ENCODE data around the gene MAP6D1.
"Not testable (repeated sequence)": the region's sequence is repeated elsewhere in the genome, so short reads cannot be mapped to it uniquely, and the experiment has no call there.

Gene MAP6D1

DNA sequence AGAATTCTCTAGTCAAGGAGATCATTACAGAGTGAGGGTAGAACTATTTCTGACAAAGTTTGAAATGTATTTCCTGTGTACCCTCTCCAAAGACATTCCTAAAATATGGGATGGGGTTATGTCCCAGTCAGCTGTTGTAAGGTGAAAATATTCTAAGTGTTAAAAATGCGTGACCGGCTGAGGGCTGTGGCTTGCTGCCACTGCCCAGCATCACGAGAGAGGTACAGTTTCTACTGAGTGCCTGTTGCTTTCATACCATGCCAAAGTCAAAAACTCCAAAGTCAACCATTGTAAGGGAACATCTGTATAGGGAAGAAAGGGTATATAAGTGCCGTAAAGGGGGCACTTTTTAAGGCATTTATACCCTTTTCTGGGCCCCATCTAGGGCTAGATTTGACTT is 30.9 kb downstream of the MAP6D1 start:
- no peaks in the 10 kb centered on the region for H3K79me2 ChIP-seq (ENCODE audit: insufficient read depth, low read depth)
- H3K9ac ChIP-seq: no peak overlapping the region
- H2AFZ ChIP-seq (ENCODE audit: low read depth): no peak overlapping the region
- no peaks in the 10 kb centered on the region for H4K20me1 ChIP-seq (ENCODE audit: insufficient read depth)
- no peaks in the 10 kb centered on the region for H3K4me1 ChIP-seq (ENCODE audit: low read depth, poor library complexity, severe bottlenecking)
- no peak overlapping the region for H3K4me3 ChIP-seq (IDR thresholded peaks at IDR 0.05; ENCODE audit: insufficient read depth, low read depth, low read length)
- H3K27me3 ChIP-seq (ENCODE audit: insufficient read depth, low read depth): no peaks in the 10 kb centered on the region
- H3K36me3 ChIP-seq (ENCODE audit: insufficient read depth): 0 out of 2 replicates have a peak, but pooled peaks cover 4% of the 10 kb centered on the region
- no peak overlapping the region for H3K27ac ChIP-seq
- no peak overlapping the region for H3K4me2 ChIP-seq
- TF ChIP-seq, protein P1, sequence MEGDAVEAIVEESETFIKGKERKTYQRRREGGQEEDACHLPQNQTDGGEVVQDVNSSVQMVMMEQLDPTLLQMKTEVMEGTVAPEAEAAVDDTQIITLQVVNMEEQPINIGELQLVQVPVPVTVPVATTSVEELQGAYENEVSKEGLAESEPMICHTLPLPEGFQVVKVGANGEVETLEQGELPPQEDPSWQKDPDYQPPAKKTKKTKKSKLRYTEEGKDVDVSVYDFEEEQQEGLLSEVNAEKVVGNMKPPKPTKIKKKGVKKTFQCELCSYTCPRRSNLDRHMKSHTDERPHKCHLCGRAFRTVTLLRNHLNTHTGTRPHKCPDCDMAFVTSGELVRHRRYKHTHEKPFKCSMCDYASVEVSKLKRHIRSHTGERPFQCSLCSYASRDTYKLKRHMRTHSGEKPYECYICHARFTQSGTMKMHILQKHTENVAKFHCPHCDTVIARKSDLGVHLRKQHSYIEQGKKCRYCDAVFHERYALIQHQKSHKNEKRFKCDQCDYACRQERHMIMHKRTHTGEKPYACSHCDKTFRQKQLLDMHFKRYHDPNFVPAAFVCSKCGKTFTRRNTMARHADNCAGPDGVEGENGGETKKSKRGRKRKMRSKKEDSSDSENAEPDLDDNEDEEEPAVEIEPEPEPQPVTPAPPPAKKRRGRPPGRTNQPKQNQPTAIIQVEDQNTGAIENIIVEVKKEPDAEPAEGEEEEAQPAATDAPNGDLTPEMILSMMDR (conservative IDR thresholded peaks at IDR 0.05; ENCODE audit: low read depth, low read length): no peak

DNA sequence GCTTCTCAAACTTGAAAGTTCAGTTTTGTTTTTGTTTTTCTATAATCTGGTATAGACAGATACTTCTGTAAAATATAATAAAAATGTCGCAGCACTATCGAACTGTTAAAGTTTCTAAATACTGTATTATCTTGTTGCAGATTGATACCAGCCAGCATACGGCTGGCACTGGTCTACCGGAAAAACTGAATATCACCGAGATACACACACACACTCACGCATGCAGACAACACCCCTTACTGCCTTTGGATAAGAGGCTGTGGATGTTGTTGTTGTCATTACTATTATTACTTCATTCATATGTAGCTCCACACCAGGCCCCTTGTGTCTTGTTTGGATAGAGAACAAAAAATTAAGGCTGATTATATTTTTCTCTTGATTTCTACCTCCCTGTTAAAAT is 32.4 kb downstream of the MAP6D1 start:
- H3K27me3 ChIP-seq (ENCODE audit: insufficient read depth, low read depth): no peaks in the 10 kb centered on the region
- no peak overlapping the region for H3K4me3 ChIP-seq (IDR thresholded peaks at IDR 0.05; ENCODE audit: insufficient read depth, low read depth, low read length)
- H3K9ac ChIP-seq: no peak overlapping the region
- H2AFZ ChIP-seq (ENCODE audit: low read depth): no peak overlapping the region
- TF ChIP-seq, protein P1 (conservative IDR thresholded peaks at IDR 0.05; ENCODE audit: low read depth, low read length): no peak
- no peaks in the 10 kb centered on the region for H3K79me2 ChIP-seq (ENCODE audit: insufficient read depth, low read depth)
- no peaks in the 10 kb centered on the region for H4K20me1 ChIP-seq (ENCODE audit: insufficient read depth)
- no peak overlapping the region for H3K27ac ChIP-seq
- H3K4me2 ChIP-seq: no peak overlapping the region
- H3K4me1 ChIP-seq (ENCODE audit: low read depth, poor library complexity, severe bottlenecking): no peaks in the 10 kb centered on the region
- H3K36me3 ChIP-seq (ENCODE audit: insufficient read depth): no peaks in the 10 kb centered on the region

DNA sequence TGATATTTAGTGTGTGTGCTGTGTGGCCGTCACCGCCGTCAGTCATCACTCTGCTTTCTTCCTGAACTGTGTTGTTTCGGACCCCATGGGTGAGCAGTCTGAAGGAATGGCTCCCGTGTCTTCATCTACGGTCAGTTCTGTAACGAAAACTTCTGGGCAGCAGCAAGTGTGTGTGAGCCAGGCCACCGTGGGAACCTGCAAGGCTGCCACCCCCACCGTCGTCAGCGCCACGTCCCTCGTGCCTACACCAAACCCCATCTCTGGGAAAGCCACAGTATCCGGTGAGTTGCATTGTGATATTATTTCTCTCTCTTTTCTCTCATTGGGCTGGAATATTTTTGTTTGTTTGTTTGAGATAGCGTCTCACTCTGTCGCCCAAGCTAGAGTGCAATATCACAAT is 34.7 kb downstream of the MAP6D1 start:
- Histone ChIP-seq H4K20me1 (ENCODE audit: insufficient read depth) (no peaks in the 10 kb centered on the region), H3K27me3 (ENCODE audit: insufficient read depth, low read depth) (no peaks in the 10 kb centered on the region), H3K27ac (no peak overlapping the region), H3K9ac (no peak overlapping the region), H3K4me1 (ENCODE audit: low read depth, poor library complexity, severe bottlenecking) (no peaks in the 10 kb centered on the region), H3K4me2 (no peak overlapping the region), H3K4me3 (IDR thresholded peaks at IDR 0.05; ENCODE audit: insufficient read depth, low read depth, low read length) (no peak overlapping the region), H3K36me3 (ENCODE audit: insufficient read depth) (peaks cover 4% of the 10 kb centered on the region; the same call in 1 of the 2 replicates), H3K79me2 (ENCODE audit: insufficient read depth, low read depth) (no peaks in the 10 kb centered on the region), H2AFZ (ENCODE audit: low read depth) (no peak overlapping the region)
- TF ChIP-seq, protein P1 (conservative IDR thresholded peaks at IDR 0.05; ENCODE audit: low read depth, low read length): no peak

DNA sequence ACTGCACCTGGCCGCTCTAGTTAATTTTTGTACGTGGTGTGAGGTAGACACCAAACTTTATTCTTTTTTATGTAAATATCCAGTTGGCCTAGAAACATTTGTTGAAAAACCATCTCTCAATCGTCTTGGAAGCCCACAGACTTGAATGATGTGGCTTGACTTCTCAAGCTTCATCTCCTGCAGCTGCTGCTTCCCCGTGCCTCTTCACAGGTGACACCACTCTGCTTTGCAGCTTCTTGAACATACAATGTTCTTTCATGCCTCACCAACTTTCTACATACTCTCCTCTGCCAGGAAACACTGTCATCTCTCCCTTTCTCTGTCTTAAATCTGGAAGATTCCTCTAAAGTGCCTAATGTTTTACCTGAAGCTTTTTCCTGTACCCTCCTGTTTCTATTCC is 35.6 kb downstream of the MAP6D1 start:
- Histone ChIP-seq H3K27ac (no peak overlapping the region), H2AFZ (ENCODE audit: low read depth) (no peak overlapping the region), H3K4me3 (IDR thresholded peaks at IDR 0.05; ENCODE audit: insufficient read depth, low read depth, low read length) (no peak overlapping the region), H4K20me1 (ENCODE audit: insufficient read depth) (no peaks in the 10 kb centered on the region), H3K36me3 (ENCODE audit: insufficient read depth) (peaks cover 4% of the 10 kb centered on the region; the same call in 1 of the 2 replicates), H3K4me2 (no peak overlapping the region), H3K9ac (no peak overlapping the region), H3K4me1 (ENCODE audit: low read depth, poor library complexity, severe bottlenecking) (no peaks in the 10 kb centered on the region), H3K27me3 (ENCODE audit: insufficient read depth, low read depth) (no peaks in the 10 kb centered on the region), H3K79me2 (ENCODE audit: insufficient read depth, low read depth) (no peaks in the 10 kb centered on the region)
- TF ChIP-seq, protein P1 (conservative IDR thresholded peaks at IDR 0.05; ENCODE audit: low read depth, low read length): no peak

DNA sequence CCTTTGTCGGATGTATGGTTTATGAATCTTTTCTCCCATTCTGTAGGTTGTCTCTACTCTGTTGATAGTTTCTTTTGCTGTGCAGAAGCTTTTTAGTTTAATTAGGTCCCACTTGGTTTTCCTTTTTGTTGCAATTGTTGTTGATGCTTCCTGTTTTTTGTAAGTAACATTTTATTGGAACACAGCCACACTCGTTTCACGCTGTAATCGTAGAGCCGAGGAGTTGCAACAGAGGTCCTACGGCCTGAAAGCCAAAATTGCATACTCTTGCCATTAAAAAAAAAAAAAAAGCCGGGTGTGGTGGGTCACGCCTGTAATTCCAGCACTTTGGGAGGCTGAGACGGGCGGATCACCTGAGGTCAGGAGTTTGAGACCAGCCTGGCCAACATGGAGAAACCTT is 40.9 kb downstream of the MAP6D1 start:
- H3K4me2 ChIP-seq, H3K27ac ChIP-seq: not testable (repeated sequence)

More for the DNA sequence above, 40.9 kb downstream of the MAP6D1 start:
- H3K79me2 ChIP-seq (ENCODE audit: insufficient read depth, low read depth); H3K9ac ChIP-seq; H4K20me1 ChIP-seq (ENCODE audit: insufficient read depth); H2AFZ ChIP-seq (ENCODE audit: low read depth); H3K4me1 ChIP-seq (ENCODE audit: low read depth, poor library complexity, severe bottlenecking); H3K27me3 ChIP-seq (ENCODE audit: insufficient read depth, low read depth); H3K4me3 ChIP-seq (IDR thresholded peaks at IDR 0.05; ENCODE audit: insufficient read depth, low read depth, low read length): not testable (repeated sequence)
- peaks cover 13% of the 10 kb centered on the region; the same call in 1 of the 2 replicates for H3K36me3 ChIP-seq (ENCODE audit: insufficient read depth)
